HCT116 (cell line): ENCODE data around the gene SYTL5. TPM values are rescaled to one million over a fixed set of nuclear protein-coding genes. Genes with fewer than 3 reads are reported as not detected.

Experiments used
- ATAC-seq: fragments of 200-7000 bp; cut with Tn5 transposase; 2 replicates; pipeline ENCODE4 v1.9.1; 2020; ENCODE audit warnings: mild to moderate bottlenecking, moderate library complexity
- BruUV-seq: library from RNA; stranded (reverse); fragments of 400-500 nt; replicated peaks from 2 replicates; lab custom pipeline; 2021; lab: Mats Ljungman, UMichigan
- CTCF ChIA-PET: fragments of 300-600 bp; sonication (Branson Sonifier 250); formaldehyde crosslinking; loops from one replicate; lab custom pipeline; 2021; ENCODE audit warnings: antibody characterized with exemption; lab: Charles Lee
- POLR2A ChIA-PET: fragments of 300-600, 350-600 bp; sonication (Branson Sonifier 250); formaldehyde crosslinking; loops from one replicate; lab custom pipeline; 2021; ENCODE audit warnings: antibody characterized with exemption; lab: Charles Lee
- RAD21 ChIA-PET, 2 experiments: fragments of 300-600 bp; sonication (Branson Sonifier 250); formaldehyde crosslinking; loops; one replicate each; lab custom pipeline; 2023; ENCODE audit warnings: low total read pairs in 2 of 2; ENCODE audit not compliant: uncharacterized antibody in 2 of 2, unreplicated experiment in 2 of 2, low non-redundant PET in 1 of 2; lab: Charles Lee
- DNase-seq: peaks from one replicate; pipeline ENCODE4 v3.0.0-alpha.2; 2010; ENCODE audit warnings: low read depth, low spot score
- H2AFZ ChIP-seq: fragments of 200-600 bp; shearing (Covaris generic), sonication (generic); 2 replicates; pipeline ENCODE4 v1.6.1; 2017; ENCODE audit warnings: low read depth, mixed run types, mixed read lengths, antibody characterized with exemption, low read length; ENCODE audit not compliant: poor library complexity, severe bottlenecking
- H3K27ac ChIP-seq: 2 replicates; pipeline ENCODE4 v1.5.1; 2012; ENCODE audit warnings: low read depth, low read length
- H3K27me3 ChIP-seq: fragments of 200-600 bp; sonication (generic); 2 replicates; pipeline ENCODE4 v1.6.1; 2016; ENCODE audit warnings: mixed run types, low read length, mixed read lengths; ENCODE audit not compliant: insufficient read depth
- H3K36me3 ChIP-seq, 2 experiments: fragments of 200-500 bp in 1 of 2; fragments of 200-600 bp in 1 of 2; sonication (Bioruptor generic) in 1 of 2; sonication (generic) in 1 of 2; 2 replicates each; pipeline versions ENCODE4 v1.5.1 to v1.6.1; 2014 to 2016; ENCODE audit warnings: low read length in 2 of 2, inconsistent platforms in 1 of 2, mixed read lengths in 1 of 2, mixed run types in 1 of 2; ENCODE audit not compliant: insufficient read depth in 2 of 2, control insufficient read depth in 1 of 2
- H3K4me1 ChIP-seq, 2 experiments: fragments of 200-600 bp in 1 of 2; sonication (generic) in 1 of 2; 2 replicates each; pipeline versions ENCODE4 v1.5.1 to v1.6.1; 2012 to 2017; ENCODE audit warnings: low read length in 2 of 2, inconsistent platforms in 1 of 2, mild to moderate bottlenecking in 1 of 2, mixed read lengths in 1 of 2, mixed run types in 1 of 2, moderate library complexity in 1 of 2; ENCODE audit not compliant: insufficient read depth in 2 of 2, control insufficient read depth in 1 of 2
- H3K4me2 ChIP-seq: fragments of 200-600 bp; sonication (generic); 2 replicates; pipeline ENCODE4 v1.6.1; 2017; ENCODE audit warnings: mixed run types, low read length, mixed read lengths
- H3K4me3 ChIP-seq, 2 experiments: fragments of 200-600 bp in 1 of 2; sonication (generic) in 1 of 2; replicated peaks in 1 of 2; 2 replicates each; pipeline ENCODE4 v1.5.1; 2011 to 2016; ENCODE audit warnings: low read length in 2 of 2, control low read depth in 1 of 2, low read depth in 1 of 2, mild to moderate bottlenecking in 1 of 2, mixed read lengths in 1 of 2, mixed run types in 1 of 2
- H3K79me2 ChIP-seq: fragments of 200-600 bp; sonication (generic); 2 replicates; pipeline ENCODE4 v1.6.1; 2017; ENCODE audit warnings: mild to moderate bottlenecking, mixed run types, low read length, moderate library complexity, mixed read lengths; ENCODE audit not compliant: insufficient read depth
- H3K9ac ChIP-seq: fragments of 200-600 bp; sonication (generic); 2 replicates; pipeline ENCODE4 v1.6.1; 2016; ENCODE audit warnings: low read length, mixed read lengths
- H3K9me2 ChIP-seq: fragments of 200-600 bp; sonication (generic), shearing (Covaris generic); 2 replicates; pipeline ENCODE4 v1.6.1; 2017; ENCODE audit warnings: mixed run types, mild to moderate bottlenecking, moderate library complexity; ENCODE audit not compliant: insufficient read depth
- H3K9me3 ChIP-seq, 2 experiments: fragments of 200-500 bp in 1 of 2; fragments of 200-600 bp in 1 of 2; sonication (Bioruptor generic) in 1 of 2; sonication (generic) in 1 of 2; 2 replicates each; pipeline ENCODE4 v1.6.1; 2014 to 2017; ENCODE audit warnings: low read length in 2 of 2, mixed read lengths in 2 of 2, inconsistent platforms in 1 of 2, low read depth in 1 of 2, mild to moderate bottlenecking in 1 of 2, mixed run types in 1 of 2, moderate library complexity in 1 of 2; ENCODE audit not compliant: control insufficient read depth in 1 of 2, insufficient read depth in 1 of 2
- H4K20me1 ChIP-seq: fragments of 200-600 bp; sonication (generic), shearing (Covaris generic); 2 replicates; pipeline ENCODE4 v1.6.1; 2017; ENCODE audit warnings: mixed run types, mild to moderate bottlenecking, moderate library complexity; ENCODE audit not compliant: insufficient read depth
- CBX3 ChIP-seq: IDR thresholded peaks from 2 replicates; pipeline ENCODE4 v1.6.1; 2012; ENCODE audit warnings: low read depth
- ELF1 ChIP-seq: IDR thresholded peaks from 2 replicates; pipeline ENCODE4 v1.6.1; 2012; ENCODE audit warnings: low read depth, borderline replicate concordance
- EZH2 ChIP-seq: fragments of 200-600 bp; sonication (generic); IDR thresholded peaks from 2 replicates; pipeline ENCODE4 v1.6.1; 2017; ENCODE audit warnings: antibody characterized with exemption, mixed run types
- EZH2phosphoT487 ChIP-seq: fragments of 200-600 bp; IDR thresholded peaks from 2 replicates; pipeline ENCODE4 v1.6.1; 2018; ENCODE audit warnings: antibody characterized with exemption, borderline replicate concordance
- FOSL1 ChIP-seq: IDR thresholded peaks from 2 replicates; pipeline ENCODE4 v1.6.1; 2012; ENCODE audit warnings: low read depth
- POLR2A ChIP-seq: IDR thresholded peaks from 2 replicates; pipeline ENCODE4 v1.7.0; 2011; ENCODE audit warnings: borderline replicate concordance; ENCODE audit not compliant: insufficient read depth, insufficient read length; ENCODE audit errors: extremely low read depth
- POLR2AphosphoS5 ChIP-seq: IDR thresholded peaks from 2 replicates; pipeline ENCODE4 v1.6.1; 2011; ENCODE audit warnings: mild to moderate bottlenecking, low read depth, low read length, moderate library complexity
- RAD21 ChIP-seq: IDR thresholded peaks from 2 replicates; pipeline ENCODE4 v1.6.1; 2012; ENCODE audit warnings: low read depth, mild to moderate bottlenecking
- SIN3A ChIP-seq: IDR thresholded peaks from 2 replicates; pipeline ENCODE4 v1.6.1; 2012; ENCODE audit warnings: low read depth
- SP1 ChIP-seq: IDR thresholded peaks from 2 replicates; pipeline ENCODE4 v1.6.1; 2012; ENCODE audit warnings: low read depth
- SRF ChIP-seq: IDR thresholded peaks from 2 replicates; pipeline ENCODE4 v1.6.1; 2012; ENCODE audit warnings: low read depth
- TCF7L2 ChIP-seq: IDR thresholded peaks from 2 replicates; pipeline ENCODE4 v1.7.0; 2011; ENCODE audit warnings: borderline replicate concordance, inconsistent platforms; ENCODE audit not compliant: insufficient read depth, insufficient read length; ENCODE audit errors: extremely low read depth
- YY1 ChIP-seq: IDR thresholded peaks from 2 replicates; pipeline ENCODE4 v1.6.1; 2011; ENCODE audit warnings: low read length, low read depth, moderate library complexity, mild to moderate bottlenecking; ENCODE audit not compliant: insufficient replicate concordance; ENCODE audit errors: extremely low read depth
- ZNF274 ChIP-seq: fragments of 200-500 bp; sonication (Bioruptor generic); IDR thresholded peaks from 2 replicates; pipeline ENCODE4 v1.6.1; 2014; ENCODE audit warnings: mild to moderate bottlenecking, low read depth, low read length, inconsistent platforms
- intact Hi-C: fragments of 100-400 bp; cut with micrococcal nuclease; formaldehyde crosslinking; loops from 2 replicates; pipeline ENCODE4 v1.10.0; 2022
- total RNA-seq: library from RNA; stranded (reverse); gene quantifications from one replicate; pipeline ENCODE4 v1.2.1, GENCODE V29; 2021; ENCODE audit not compliant: unreplicated experiment
- TF ChIP-seq, protein P1 (sequence below): IDR thresholded peaks from 2 replicates; pipeline ENCODE4 v1.6.1; 2012
- TF ChIP-seq, protein P2 (sequence below): IDR thresholded peaks from 2 replicates; pipeline ENCODE4 v1.6.1; 2012; ENCODE audit warnings: low read depth
- TF ChIP-seq, protein P3 (sequence below): IDR thresholded peaks from 2 replicates; pipeline ENCODE4 v1.6.1; 2012

Gene SYTL5
- total RNA-seq, 1 experiment from 2014 or later: 0.20 TPM

DNA sequence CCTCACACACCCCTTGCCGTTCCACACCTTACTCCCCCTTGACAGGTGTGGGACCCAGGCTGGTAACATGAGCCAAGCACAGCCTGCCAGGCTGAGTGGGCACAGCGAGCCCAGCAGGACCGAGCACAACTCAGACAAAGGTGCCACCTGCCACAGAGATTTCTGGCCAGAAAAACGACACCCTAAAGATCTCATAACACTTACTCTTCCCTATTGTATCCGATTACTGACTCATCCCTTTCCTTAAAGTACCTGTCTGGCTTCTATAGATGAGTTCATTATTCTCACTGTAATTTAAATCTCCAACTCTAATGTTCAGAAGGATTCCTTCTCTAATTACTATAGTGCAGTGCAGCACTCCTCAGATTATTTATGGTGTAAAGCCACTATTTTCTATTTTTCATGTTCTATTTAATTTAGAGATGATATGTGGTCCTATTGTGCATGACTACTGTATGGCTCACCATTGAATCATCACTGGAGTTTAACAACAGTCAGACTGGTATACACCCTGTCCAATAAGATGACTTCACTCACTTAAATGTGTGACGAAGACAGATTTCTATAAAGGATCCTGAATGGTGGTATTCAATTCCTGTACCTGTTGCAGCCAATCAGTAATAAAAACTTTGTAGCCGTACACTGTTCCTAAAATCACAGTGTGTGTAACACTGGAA lies 7.6 kb upstream of the SYTL5 start:
- no peak overlapping the region for H3K27ac ChIP-seq
- intact Hi-C loops: no loop called here
- ChIA-PET CTCF (no interaction called here), POLR2A (no interaction called here), RAD21 (no interaction called here)
- no peaks in the 10 kb centered on the region for H3K9me3 ChIP-seq
- DNase-seq: peak; percentile 15
- no peaks in the 10 kb centered on the region for H3K79me2 ChIP-seq
- H3K9ac ChIP-seq: no peak overlapping the region
- no peak overlapping the region for H3K4me3 ChIP-seq
- BruUV-seq: no TSS peak
- ATAC-seq: peak; percentile 60; the same call in 1 of the 2 replicates
- no peaks in the 10 kb centered on the region for H3K9me2 ChIP-seq
- H2AFZ ChIP-seq: no peak overlapping the region
- H3K36me3 ChIP-seq: no peaks in the 10 kb centered on the region
- no peaks in the 10 kb centered on the region for H3K27me3 ChIP-seq
- no peaks in the 10 kb centered on the region for H4K20me1 ChIP-seq
- no peak overlapping the region for H3K4me2 ChIP-seq
- H3K4me1 ChIP-seq: peaks cover 0 to 8% of the 10 kb centered on the region in 2 experiments; a peak in 2 of 4 replicates
- TF ChIP-seq CBX3 (no peak), TCF7L2 (no peak), ZNF274 (no peak), EZH2phosphoT487 (no peak), FOSL1 (peak; percentile 63)
- TF ChIP-seq, protein P1, sequence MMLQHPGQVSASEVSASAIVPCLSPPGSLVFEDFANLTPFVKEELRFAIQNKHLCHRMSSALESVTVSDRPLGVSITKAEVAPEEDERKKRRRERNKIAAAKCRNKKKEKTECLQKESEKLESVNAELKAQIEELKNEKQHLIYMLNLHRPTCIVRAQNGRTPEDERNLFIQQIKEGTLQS: no peak
- TF ChIP-seq, all 23 proteins: peak for 1

DNA sequence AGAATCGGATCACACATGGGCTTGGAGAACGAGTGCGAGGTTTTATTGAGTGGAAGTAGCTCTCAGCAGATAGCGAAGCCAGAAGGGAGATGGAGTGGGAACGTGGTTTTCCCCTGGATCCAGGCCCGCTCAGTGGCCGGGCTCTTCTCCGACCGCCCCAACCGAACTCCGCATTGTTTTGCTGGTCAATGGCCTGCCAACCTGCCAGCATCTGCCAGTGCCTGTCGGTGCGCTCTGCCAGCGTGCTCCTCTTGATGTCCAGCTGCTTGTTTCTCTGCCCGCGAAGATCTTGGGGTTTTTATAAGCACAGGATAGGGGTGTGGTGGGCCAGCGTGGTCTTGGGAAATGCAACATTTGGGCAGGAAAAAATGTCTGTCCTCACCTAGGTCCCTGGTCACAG lies 5.6 kb upstream of the SYTL5 start:
- DNase-seq (no peak), ATAC-seq (no peak)
- H2AFZ ChIP-seq: no peak overlapping the region
- no peaks in the 10 kb centered on the region for H3K36me3 ChIP-seq
- H3K4me3 ChIP-seq: no peak overlapping the region
- no peaks in the 10 kb centered on the region for H3K9me3 ChIP-seq
- H3K9me2 ChIP-seq: no peaks in the 10 kb centered on the region
- no peak overlapping the region for H3K9ac ChIP-seq
- no peaks in the 10 kb centered on the region for H3K27me3 ChIP-seq
- no peaks in the 10 kb centered on the region for H3K79me2 ChIP-seq
- no peak overlapping the region for H3K4me2 ChIP-seq
- intact Hi-C loops: no loop called here
- BruUV-seq: no TSS peak
- ChIA-PET RAD21 (no interaction called here), CTCF (no interaction called here), POLR2A (no interaction called here)
- H4K20me1 ChIP-seq: no peaks in the 10 kb centered on the region
- H3K27ac ChIP-seq: no peak overlapping the region
- peaks cover 0 to 8% of the 10 kb centered on the region in 2 experiments; a peak in 2 of 4 replicates for H3K4me1 ChIP-seq
- TF ChIP-seq SRF (no peak), RAD21 (no peak), FOSL1 (no peak), YY1 (no peak), ELF1 (no peak), EZH2 (no peak), POLR2AphosphoS5 (no peak), SP1 (no peak), SIN3A (no peak), POLR2A (no peak)
- TF ChIP-seq, protein P2, sequence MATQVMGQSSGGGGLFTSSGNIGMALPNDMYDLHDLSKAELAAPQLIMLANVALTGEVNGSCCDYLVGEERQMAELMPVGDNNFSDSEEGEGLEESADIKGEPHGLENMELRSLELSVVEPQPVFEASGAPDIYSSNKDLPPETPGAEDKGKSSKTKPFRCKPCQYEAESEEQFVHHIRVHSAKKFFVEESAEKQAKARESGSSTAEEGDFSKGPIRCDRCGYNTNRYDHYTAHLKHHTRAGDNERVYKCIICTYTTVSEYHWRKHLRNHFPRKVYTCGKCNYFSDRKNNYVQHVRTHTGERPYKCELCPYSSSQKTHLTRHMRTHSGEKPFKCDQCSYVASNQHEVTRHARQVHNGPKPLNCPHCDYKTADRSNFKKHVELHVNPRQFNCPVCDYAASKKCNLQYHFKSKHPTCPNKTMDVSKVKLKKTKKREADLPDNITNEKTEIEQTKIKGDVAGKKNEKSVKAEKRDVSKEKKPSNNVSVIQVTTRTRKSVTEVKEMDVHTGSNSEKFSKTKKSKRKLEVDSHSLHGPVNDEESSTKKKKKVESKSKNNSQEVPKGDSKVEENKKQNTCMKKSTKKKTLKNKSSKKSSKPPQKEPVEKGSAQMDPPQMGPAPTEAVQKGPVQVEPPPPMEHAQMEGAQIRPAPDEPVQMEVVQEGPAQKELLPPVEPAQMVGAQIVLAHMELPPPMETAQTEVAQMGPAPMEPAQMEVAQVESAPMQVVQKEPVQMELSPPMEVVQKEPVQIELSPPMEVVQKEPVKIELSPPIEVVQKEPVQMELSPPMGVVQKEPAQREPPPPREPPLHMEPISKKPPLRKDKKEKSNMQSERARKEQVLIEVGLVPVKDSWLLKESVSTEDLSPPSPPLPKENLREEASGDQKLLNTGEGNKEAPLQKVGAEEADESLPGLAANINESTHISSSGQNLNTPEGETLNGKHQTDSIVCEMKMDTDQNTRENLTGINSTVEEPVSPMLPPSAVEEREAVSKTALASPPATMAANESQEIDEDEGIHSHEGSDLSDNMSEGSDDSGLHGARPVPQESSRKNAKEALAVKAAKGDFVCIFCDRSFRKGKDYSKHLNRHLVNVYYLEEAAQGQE: no peak
- TF ChIP-seq, protein P3, sequence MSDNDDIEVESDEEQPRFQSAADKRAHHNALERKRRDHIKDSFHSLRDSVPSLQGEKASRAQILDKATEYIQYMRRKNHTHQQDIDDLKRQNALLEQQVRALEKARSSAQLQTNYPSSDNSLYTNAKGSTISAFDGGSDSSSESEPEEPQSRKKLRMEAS: no peak
